C1 segment of cervical spinal cord (tissue), 14 donors: ENCODE data around the gene TSC2.

Experiments
- DNase-seq, 14 donors: peaks; one replicate each; lab custom pipeline; 2025; lab: John Stamatoyannopoulos, UW

TSC2 gene

DNA sequence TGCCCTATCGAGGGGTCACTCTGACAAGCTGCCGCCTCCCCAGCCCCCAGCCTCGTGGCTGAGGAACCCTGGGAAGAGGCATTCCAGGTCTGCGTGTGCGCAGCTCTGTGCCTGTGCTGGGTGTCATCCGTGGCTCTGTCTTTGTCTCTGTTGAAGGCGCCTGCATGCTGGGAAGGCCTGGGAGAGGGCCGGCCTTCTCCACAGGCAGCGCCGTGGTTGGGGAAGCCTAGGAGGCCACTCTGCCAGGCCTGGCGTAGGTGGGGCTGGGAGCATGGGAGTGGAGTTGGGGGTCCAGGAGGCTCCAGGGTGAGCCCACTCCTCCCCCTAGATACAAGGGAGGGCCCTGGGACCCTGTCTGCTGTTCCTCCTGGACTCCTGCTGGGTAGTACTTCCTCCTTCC lies 17.7 kb upstream of the TSC2 start:
- no peak for DNase-seq

DNA sequence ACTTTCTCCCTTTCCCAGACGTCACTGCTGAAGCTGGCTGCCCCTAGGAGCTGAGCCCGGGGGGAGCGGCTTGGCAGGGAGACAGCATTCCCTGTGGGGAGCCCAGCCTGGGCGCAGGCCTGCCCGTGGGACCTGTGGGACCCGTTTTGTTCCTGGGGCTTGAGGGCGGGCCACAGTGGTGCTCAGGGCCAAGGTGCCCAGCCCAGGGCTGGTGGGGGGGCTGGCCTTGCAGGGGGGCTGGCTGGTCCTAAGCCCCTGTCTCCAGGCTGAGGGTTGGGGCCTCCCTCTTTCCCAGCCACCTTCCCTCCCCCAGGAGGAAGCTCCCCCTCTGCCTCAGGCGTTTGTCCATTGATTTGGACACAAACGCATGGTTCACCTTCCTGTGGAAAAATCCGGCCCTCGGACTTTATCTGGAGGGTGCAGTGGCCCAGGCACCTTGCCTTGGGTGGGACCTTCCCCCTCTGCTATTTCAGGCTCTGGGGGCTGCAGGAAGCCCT lies 16.7 kb upstream of the TSC2 start:
- DNase-seq = no peak

DNA sequence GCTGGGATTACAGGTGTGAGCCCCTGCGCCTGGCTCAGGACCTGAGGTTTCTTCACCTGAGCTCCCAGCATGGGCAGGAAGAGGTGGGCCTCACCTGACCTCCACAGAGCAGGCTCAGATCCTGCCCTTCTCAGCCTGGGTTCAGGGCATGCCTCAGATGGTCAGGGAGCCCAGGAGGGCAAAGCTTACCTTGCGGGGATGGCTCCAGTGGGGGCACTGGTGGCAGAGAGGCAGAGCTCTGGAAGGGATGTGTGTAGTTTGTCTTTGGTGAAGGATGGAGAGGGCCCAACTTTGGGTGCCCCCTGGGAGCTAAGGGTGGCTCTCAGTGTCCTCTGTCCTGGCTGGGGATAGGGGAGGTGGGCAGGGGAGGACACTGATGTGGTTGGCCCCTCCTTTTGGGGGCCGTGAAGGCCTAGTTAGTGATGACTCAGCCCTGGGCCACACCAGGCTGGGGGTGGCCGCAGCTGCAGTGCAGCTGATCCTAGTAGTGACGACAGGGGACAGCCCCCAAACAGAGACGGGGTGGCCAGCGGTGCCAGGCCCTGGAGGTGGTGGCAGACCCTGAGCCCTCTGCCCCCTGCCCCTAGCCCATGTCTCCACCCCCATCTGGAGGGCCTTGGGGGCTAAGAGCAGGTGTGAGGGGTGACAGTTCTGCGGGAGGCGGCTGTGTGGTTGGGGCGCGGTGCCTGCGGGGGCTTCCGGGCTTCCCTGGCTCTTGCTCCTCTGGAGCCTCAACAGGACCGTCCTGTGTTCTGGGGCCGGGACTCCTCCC lies 15.3 kb upstream of the TSC2 start:
- DNase-seq = peak in 6 of 14 donors; percentile 15 to 71 (median 40)

DNA sequence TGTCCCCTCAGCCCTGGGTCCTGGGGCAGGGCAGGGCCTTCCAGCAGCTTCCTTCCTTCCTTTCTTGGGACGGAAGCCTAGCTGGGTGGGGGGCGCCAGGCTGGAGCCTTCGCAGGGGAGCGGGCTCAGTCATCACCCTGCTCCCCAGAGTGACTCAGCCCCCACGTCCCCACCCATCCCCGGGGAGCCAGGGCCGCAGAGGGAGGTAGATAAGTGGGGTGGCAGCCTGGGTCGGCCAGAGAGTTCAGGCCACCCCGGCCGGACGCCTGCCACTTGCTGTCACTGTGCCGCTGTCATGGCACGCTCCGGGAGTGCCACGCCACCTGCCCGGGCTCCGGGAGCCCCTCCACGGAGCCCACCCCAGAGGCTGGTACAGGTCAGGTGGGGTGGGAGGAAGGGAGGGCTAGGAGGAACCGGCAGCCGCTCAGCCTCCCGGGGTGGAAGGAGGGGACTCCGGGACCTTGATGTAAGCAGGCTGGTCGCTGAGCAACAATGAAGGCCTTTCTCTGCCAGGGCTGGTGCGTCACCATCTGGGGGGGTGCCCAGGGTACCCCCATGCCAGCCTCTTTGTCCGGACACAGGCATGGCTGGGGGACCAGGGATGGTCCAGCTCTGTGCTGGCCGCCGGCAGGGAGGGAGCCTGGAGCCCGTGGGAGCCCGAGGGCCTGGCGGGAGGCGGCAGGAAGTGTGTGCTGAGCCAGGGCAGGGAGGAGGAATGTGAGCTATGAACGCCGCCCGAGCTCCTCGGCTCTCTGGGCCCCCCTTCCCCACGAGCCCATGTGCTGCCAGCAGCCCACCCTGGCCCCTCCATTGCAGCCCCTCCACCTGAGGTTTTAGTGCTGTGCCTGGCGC lies 14.5 kb upstream of the TSC2 start:
- DNase-seq = peak in 13 of 14 donors; percentile 47 to 96 (median 79)

DNA sequence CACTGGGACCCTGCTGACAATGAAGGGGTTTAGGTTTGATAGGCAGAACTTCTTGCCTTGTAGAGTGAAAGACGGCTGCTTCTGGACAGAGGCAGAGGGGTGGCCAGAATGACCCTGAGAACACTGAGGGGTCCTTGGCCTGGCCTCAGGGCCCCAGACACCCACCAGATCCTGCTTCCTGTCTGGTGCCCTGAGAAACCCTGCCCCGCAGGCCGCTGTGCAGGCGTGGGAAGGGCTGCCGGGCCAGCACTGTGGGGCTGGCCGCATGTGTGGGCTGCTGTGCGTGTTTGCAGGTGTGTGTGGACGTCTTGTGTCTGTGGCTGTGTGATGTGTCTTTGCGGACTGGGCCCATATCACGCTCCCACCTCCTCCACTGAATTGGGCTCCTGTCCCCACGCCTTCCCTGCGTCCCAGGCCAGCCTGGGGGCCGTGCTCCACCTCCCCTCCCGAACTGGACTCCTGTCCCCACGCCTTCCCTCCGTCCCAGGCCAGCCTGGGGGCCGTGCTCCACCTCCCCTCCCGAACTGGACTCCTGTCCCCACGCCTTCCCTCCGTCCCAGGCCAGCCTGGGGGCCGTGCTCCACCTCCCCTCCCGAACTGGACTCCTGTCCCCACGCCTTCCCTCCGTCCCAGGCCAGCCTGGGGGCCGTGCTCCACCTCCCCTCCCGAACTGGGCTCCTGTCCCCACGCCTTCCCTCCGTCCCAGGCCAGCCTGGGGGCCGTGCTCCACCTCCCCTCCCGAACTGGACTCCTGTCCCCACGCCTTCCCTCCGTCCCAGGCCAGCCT lies 13.7 kb upstream of the TSC2 start:
- DNase-seq = peak in 1 of 14 donors; percentile 46

DNA sequence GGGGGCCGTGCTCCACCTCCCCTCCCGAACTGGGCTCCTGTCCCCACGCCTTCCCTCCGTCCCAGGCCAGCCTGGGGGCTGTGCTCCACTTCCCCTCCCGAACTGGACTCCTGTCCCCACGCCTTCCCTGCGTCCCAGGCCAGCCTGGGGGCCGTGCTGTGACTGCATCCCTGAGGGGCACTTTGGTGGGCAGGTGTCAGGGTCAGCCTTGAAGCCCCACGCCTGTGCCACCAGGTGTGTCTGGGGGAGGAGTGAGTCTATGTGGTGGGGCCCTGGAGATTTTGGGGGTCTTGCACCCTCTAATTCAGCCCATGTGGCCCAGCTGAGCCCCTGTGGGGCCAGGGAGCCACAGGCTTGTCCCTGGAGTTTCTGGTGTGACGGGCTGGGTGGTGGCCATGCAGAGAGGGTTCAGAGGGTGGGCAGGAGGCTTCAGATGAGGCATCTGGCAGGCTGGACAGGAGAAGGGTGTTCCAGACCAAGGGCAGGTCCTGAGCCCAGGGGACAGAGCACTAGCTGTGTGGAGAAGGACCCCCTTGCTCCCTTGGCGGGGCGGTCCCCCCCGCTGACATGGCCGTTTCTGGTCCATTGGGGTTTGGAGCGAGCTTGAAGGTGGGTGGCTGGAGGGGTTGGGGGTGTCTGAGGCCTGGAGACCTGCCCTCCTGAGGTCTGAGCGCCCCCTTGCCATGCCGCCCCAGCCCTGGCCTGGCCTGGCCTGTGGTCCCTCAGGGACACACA lies 12.9 kb upstream of the TSC2 start:
- no peak for DNase-seq

DNA sequence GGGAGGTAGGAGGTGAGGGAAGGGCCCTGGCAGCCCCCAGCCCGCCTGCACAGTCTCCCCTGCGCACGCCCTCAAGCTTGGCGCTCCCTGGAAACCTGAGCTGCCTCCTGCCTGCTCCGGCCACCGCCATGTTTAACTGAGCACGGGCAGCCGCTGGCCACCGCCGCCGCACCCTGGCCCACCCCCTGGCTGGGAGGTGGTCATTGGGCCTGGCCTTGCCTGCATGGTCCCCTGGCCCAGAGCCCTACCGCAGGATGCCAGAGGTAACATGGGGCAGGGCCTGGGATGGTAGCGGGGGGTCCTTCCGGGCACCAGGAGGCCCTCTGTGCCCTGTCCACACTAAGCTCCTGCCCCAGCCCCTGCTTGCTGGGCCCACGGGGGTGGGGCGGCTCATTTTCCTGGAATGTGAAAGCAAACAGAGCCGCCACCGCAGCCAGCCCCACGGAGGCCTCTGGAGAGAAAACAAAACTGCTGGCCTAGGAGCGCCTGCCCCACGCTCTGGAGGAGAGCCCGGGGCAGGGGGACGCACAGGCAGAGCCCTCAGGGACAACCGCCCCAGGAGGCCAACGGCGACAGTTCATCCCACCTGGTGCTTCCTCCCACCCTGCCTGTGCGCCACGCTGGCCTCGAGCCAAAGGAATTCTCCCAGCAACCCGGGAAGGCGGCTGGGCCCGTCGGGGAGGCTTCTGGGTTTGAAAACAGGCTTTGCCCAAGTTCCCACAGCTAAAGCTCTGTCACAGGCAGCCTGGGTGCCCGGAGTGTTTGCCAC lies 12.2 kb upstream of the TSC2 start:
- peak in 4 of 14 donors; percentile 25 to 44 (median 34) for DNase-seq

DNA sequence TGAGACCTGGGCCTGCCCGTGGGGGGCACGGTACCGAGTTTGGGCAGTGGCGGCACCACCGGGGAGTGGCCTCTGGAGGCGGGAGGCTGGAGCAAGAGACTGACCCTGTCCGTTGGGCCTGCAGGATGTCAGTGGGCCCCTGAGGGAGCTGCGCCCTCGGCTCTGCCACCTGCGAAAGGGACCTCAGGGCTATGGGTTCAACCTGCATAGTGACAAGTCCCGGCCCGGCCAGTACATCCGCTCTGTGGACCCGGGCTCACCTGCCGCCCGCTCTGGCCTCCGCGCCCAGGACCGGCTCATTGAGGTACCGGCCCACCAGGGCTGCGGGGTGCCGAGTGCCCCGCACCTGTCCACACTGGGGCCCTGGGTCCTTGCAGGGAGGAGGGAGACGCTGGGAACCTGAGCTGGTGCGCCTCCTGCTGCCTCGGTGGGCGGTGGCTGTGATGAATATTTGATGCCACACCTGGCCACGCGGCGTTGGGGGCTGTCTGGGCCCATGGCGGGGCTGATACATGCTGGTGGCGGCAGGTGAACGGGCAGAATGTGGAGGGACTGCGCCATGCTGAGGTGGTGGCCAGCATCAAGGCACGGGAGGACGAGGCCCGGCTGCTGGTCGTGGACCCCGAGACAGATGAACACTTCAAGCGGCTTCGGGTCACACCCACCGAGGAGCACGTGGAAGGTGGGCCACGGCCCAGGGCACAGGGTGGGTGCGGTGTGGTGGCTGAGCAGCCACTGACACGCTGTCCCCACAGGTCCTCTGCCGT lies 11.4 kb upstream of the TSC2 start:
- no peak for DNase-seq

DNA sequence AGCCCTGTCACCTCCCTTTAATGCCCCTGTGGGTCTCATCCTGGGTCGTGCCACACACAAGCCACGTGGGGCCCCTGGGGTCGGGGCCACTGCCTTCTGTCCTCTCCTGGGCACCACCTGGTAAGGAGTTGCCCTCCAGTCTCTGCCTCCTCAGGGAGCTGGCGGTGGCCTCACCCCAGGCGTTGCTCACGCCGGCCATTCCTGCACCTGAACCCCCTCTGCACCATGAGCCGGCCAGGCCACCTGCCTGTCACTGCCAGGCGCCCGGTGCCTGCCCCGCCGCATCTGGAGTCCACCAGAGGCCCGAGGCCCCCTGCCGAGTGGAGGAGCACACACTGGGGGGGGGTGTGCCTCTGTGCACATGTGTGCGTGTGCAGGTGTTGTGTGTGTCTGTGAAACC lies 10.7 kb upstream of the TSC2 start:
- DNase-seq = no peak

DNA sequence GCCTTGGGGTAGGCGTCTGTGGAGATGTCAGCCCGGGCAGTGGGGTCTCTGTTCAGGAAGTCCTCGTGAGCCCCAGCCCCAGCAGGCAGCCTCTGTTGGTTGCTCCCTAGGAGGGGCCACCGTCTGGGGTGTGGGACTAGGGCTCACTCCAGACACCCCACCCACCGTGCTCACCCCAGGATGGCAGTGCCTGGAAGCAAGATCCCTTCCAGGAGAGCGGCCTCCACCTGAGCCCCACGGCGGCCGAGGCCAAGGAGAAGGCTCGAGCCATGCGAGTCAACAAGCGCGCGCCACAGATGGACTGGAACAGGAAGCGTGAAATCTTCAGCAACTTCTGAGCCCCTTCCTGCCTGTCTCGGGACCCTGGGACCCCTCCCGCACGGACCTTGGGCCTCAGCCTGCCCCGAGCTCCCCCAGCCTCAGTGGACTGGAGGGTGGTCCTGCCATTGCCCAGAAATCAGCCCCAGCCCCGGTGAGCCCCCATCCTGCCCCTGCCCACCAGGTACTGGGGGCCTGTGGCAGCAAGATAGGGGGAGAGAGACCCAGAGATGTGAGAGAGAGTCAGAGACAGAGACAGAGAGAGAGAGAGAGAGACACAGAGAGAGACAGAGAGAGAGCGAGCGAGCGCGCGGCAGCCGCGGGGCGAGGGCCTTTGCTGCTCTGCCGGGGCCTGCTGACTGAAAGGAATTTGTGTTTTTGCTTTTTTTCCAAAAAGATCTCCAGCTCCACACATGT lies 10.0 kb upstream of the TSC2 start:
- no peak for DNase-seq

DNA sequence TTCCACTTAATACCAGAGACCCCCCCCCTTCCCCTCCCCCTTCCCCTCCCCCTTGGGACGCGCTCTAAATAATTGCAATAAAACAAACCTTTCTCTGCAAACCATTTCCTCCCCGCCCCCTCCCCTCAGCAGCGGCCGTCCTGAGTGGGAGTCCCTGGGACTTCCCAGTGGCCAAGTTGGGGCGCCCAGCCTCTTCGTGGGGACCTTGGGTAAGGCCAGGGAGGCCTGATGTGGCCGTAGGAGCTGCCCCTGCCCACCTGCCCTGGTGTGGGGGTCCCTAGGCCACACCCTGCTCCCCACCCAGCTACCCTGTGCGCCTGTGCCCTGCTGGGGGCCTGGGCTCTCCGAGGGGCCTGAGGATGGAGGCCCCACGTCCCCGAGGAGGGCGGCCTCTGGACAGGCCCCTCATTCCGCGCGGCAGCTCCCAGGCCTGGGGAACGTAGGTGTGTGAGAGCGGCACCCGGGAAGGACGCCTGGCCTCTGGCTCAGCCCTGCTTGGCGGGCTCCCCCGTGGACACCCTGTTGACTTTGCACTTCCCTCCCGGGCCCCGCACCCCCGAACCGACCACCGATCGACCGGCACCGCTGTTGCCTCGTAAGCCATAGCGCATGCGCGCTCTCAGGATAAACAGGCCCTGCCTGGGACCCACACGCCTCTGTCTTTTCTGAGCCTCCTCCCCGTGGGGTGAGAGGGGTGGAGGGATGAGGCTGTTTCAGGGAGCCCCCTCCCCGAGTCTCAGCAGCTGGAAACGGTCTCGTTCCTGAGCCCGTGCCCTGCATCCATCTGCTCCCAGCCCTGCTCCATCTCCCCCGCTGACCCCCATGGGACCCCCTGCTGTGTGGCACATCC lies 9.2 kb upstream of the TSC2 start:
- DNase-seq = no peak

DNA sequence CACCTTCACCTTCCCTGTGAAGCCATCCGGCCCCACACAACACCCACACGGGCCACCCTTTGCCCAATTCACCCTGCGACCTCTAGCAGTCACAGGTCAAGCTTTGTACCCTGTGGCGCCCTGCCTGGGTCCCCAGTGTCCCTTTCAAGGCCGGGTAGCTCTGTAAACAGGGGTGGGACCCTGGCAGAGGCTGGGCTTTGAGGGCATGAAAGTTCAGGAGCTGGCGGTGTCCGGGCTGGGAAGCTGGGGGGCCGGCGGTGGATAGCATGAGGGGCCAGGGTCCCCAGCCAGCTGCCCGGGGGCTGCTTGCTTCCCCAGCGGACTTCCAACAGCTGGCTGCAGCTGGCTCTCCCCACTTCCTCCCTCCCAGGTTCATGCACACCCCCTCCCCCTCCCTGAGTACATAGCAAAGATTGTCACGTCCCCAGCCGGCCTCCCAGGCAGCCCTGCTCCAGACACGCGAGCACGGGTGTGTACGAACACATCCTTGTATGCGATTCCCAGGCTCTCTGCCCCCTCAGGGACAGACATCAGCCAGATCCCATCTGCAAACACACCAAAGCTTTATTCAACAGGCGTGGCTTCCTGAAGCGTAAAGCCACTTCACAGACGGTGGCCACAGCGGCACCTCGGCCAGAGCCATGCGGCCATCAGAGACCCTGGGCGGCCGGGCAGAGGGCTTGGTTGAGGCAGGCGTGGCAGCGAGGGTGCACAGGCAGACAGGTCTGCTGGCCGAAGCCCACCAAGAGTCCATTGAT lies 8.3 kb upstream of the TSC2 start:
- no peak for DNase-seq

DNA sequence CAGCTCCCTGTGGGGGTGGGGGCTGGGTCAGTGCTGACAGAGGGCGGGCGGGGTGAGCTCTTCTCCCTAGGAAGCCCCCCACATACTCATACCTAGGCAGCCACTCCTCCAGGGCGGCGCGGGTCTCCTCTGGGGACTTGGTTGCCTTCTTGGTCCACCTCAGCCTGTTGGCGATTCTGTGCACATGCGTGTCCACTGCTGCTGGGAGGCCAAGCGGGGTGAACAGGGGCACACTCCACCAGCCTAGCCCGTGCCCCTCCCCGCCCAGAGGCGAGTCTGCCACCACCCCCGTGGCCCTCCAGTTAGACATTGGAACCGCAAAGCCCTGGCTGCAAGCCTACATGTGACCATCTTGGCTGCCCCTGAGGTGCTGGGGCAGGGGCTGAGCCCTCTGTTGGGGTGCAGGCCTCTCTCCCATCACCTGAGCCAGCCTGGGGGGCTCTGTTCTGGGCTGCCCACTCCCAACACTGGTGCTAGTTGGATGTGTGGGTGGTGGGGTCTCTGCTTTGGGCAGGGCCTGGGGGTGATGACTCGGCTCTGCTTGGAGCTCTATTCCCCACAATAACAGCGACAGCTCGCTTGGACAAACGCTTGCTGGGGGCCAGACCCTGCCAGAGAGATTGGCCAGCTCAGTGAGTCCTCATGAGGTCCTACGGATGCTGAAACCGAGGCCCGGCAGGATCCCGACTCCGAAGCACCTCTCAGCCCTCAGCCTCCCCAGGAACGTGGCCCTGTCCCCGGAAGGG lies 7.6 kb upstream of the TSC2 start:
- no peak for DNase-seq

DNA sequence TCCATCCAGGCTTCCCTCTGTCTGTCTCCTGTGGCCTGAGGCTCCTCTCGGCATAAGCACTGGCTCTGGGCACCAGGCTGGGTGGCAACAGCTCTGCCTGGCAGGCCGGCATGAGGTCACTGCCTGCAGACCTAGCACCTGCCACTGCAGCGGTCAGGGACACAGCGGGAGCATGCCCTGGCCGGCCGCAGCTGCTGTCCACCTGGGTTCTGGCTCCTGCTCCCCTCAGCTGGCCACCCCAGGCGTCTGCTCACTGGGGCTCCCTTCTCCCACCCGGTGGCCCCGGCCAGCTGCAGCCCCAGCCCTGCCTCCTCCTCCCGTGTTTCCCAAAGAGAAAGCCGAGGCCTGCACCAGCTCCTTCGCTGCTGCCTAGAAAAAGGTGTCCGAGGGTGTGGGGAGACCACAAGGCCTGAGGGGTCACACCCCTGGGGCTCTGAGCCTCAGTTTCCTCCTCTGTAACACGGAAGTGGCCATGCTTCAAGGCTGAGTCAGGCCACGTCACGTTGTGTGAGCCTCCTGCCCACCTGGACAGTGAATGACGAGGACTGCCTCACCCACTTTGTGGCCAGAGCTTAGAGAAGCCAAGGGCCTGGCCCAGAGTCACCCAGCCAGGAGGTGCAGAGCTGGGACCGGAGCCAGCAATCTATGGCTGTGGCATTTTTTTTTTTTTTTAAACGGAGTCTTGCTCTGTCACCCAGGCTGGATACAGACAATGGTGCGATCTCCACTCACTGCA lies 6.8 kb upstream of the TSC2 start:
- DNase-seq = peak in 1 of 14 donors; percentile 45

DNA sequence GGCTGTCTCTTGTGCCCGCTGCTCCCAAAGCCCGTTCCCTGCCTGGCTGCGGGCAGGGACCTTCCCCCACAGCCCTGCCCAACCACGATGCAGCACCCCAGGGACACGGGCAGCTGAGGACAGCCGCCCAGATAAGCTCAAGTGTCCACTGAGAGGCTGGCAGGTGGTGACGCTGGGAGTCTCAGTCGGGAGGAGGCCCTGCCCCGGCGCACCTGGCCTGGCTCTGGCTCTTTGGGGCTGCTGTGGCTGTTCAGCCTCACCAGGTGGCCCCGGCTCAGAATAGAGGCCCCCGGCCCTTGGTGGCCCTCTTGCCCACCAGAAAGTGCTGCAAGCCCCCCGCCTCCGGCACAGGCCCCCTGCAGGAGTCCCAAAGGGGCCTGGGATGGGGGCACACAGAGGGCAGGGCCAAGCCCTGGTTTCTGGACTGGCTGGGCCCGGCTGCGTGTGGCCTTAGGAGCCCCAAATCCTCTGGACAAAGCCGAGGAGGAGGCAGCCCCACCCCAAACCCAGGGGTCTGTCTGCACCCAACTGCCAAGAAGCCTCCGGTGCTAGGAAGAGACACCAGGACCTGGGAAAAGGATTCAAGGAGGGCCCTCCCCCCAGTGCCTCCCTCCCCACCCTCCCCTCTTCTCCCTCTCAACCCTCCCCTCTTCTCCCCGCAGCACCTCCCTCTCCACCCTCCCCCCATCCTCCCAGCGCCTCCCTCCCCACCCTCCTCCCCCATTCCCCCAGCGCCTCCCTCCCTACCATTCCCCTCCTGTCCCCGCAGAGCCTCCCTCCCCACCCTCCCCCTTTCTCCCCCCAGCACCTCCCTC lies 5.4 kb upstream of the TSC2 start:
- DNase-seq = no peak
